GM18502 (cell line): ENCODE results near the gene ID4.

Source experiments
- ATAC-seq: cut with Tn5 transposase; IDR thresholded peaks from one replicate; pipeline ENCODE4 v1.9.1; 2021; ENCODE audit warnings: mild to moderate bottlenecking; ENCODE audit not compliant: unreplicated experiment, poor library complexity

ID4 gene

GRCh38 chr6:19830171-19830570 lies 7.0 kb upstream of the ID4 start:
- ATAC-seq: no peak

- no peak for ATAC-seq
Measured at GRCh38 chr6:19831358-19831757, 5.8 kb upstream of the ID4 start.

GRCh38 chr6:19833947-19834346 lies 3.2 kb upstream of the ID4 start:
- no peak for ATAC-seq

- no peak for ATAC-seq
Measured at GRCh38 chr6:19834858-19835257, 2.3 kb upstream of the ID4 start.

GRCh38 chr6:19835605-19836004 lies 1.6 kb upstream of the ID4 start:
- ATAC-seq: no peak

- ATAC-seq: no peak
Measured at GRCh38 chr6:19837511-19838441, 606 bp downstream of the ID4 start.

- peak; percentile 49 for ATAC-seq
Measured at GRCh38 chr6:19838442-19839236, 1.5 kb downstream of the ID4 start.

GRCh38 chr6:19839237-19839546 lies 2.0 kb downstream of the ID4 start:
- no peak for ATAC-seq

- no peak for ATAC-seq
Measured at GRCh38 chr6:19839788-19840187, 2.6 kb downstream of the ID4 start.

- no peak for ATAC-seq
Measured at GRCh38 chr6:19841181-19841580, 4.0 kb downstream of the ID4 start.

- ATAC-seq: no peak
Measured at GRCh38 chr6:19842030-19842615, 5.0 kb downstream of the ID4 start.

- no peak for ATAC-seq
Measured at GRCh38 chr6:19844689-19845088, 7.5 kb downstream of the ID4 start.

- no peak for ATAC-seq
Measured at GRCh38 chr6:19845266-19846041, 8.3 kb downstream of the ID4 start.

- no peak for ATAC-seq
Measured at GRCh38 chr6:19848465-19849029, 11.4 kb downstream of the ID4 start.

GRCh38 chr6:19849196-19849595 lies 12.0 kb downstream of the ID4 start:
- no peak for ATAC-seq

- ATAC-seq: no peak
Measured at GRCh38 chr6:19849755-19850154, 12.6 kb downstream of the ID4 start.

GRCh38 chr6:19851241-19852089 lies 14.3 kb downstream of the ID4 start:
- peak; percentile 69 for ATAC-seq

- ATAC-seq: no peak
Measured at GRCh38 chr6:19852090-19852457, 14.9 kb downstream of the ID4 start.

- ATAC-seq: no peak
Measured at GRCh38 chr6:19852927-19853326, 15.8 kb downstream of the ID4 start.
